SK-N-SH treated with all-trans-retinoic acid at 6 μM for 48 hours (cell line): ENCODE results near the gene ATP6V1F.

Experiments
- ESRRG ChIP-seq: fragments of 250-450 bp; sonication (Bioruptor Pico); IDR thresholded peaks from 2 replicates; pipeline ENCODE4 v1.6.1; 2021; ENCODE audit warnings: mild to moderate bottlenecking
- PATZ1 ChIP-seq: fragments of 250-450 bp; sonication (Bioruptor Pico); IDR thresholded peaks from 2 replicates; pipeline ENCODE4 v1.8.0; 2020; ENCODE audit warnings: mild to moderate bottlenecking, moderate library complexity, borderline replicate concordance
- TOX ChIP-seq: fragments of 250-450 bp; sonication (Bioruptor Pico); IDR thresholded peaks from 2 replicates; pipeline ENCODE4 v1.8.0; 2021; ENCODE audit warnings: mild to moderate bottlenecking, moderate library complexity, borderline replicate concordance

GRCh38 chr7:128849156-128849515 is 13.5 kb upstream of the ATP6V1F start:
- TF ChIP-seq PATZ1 (CRISPR knock-in tag), result no peak
- TF ChIP-seq ESRRG (CRISPR knock-in tag), result no peak
- no peak for TF ChIP-seq TOX (CRISPR knock-in tag)
